A673 (cell line): ENCODE results near the gene GLMN. TPM values are rescaled to one million over a fixed set of nuclear protein-coding genes. Genes with fewer than 3 reads are reported as not detected.

ENCODE experiments used
- BruUV-seq: library from RNA; stranded (reverse); fragments of 400-500 nt; replicated peaks from 2 replicates; lab custom pipeline; 2021; lab: Mats Ljungman, UMichigan
- CTCF ChIA-PET: fragments of 300-600 bp; sonication (Branson Sonifier 250); formaldehyde crosslinking; loops from one replicate; lab custom pipeline; 2022; ENCODE audit warnings: antibody characterized with exemption; lab: Charles Lee
- POLR2A ChIA-PET: fragments of 300-600 bp; sonication (Branson Sonifier 250); formaldehyde crosslinking; loops from one replicate; lab custom pipeline; 2022; ENCODE audit warnings: antibody characterized with exemption; ENCODE audit not compliant: low non-redundant PET; lab: Charles Lee
- DNase-seq: peaks from one replicate; pipeline ENCODE4 v3.0.0-alpha.2; 2015; ENCODE audit warnings: low spot score
- H3K27ac ChIP-seq: fragments of 200-600 bp; sonication (generic); 2 replicates; pipeline ENCODE4 v1.5.1; 2016; ENCODE audit warnings: mixed run types, low read depth, mild to moderate bottlenecking, mixed read lengths, antibody characterized with exemption, low read length; ENCODE audit not compliant: poor library complexity, severe bottlenecking
- H3K27me3 ChIP-seq: fragments of 200-600 bp; sonication (generic); replicated peaks from 2 replicates; pipeline ENCODE4 v1.6.1; 2017; ENCODE audit warnings: mixed run types, low read depth, mild to moderate bottlenecking, mixed read lengths, antibody characterized with exemption, low read length; ENCODE audit not compliant: insufficient read depth, poor library complexity
- H3K36me3 ChIP-seq: fragments of 200-600 bp; sonication (generic); 2 replicates; pipeline ENCODE4 v1.6.1; 2016; ENCODE audit warnings: mixed run types, mild to moderate bottlenecking, mixed read lengths, antibody characterized with exemption, low read length; ENCODE audit not compliant: insufficient read depth, poor library complexity, severe bottlenecking
- H3K4me1 ChIP-seq: fragments of 200-600 bp; sonication (generic); 2 replicates; pipeline ENCODE4 v1.6.1; 2017; ENCODE audit warnings: mixed run types, mild to moderate bottlenecking, mixed read lengths, antibody characterized with exemption, low read length; ENCODE audit not compliant: insufficient read depth, poor library complexity, severe bottlenecking
- H3K4me3 ChIP-seq: fragments of 200-600 bp; sonication (generic); 2 replicates; pipeline ENCODE4 v1.5.1; 2016; ENCODE audit warnings: low read depth, mixed run types, mild to moderate bottlenecking, mixed read lengths, low read length; ENCODE audit not compliant: poor library complexity, severe bottlenecking
- H3K9me3 ChIP-seq: fragments of 200-600 bp; sonication (generic); 2 replicates; pipeline ENCODE4 v1.6.1; 2016; ENCODE audit warnings: mixed run types, low read depth, mild to moderate bottlenecking, mixed read lengths, antibody characterized with exemption, low read length; ENCODE audit not compliant: poor library complexity, severe bottlenecking
- CTCF ChIP-seq: fragments of 300-800, 200-600 bp; sonication (generic); conservative IDR thresholded peaks from 2 replicates; pipeline ENCODE4 v1.5.1; 2017; ENCODE audit warnings: low read depth, mild to moderate bottlenecking, antibody characterized with exemption, low read length, moderate library complexity, mixed read lengths
- EZH2 ChIP-seq: fragments of 200-600 bp; sonication (generic); IDR thresholded peaks from 2 replicates; pipeline ENCODE4 v1.6.1; 2017; ENCODE audit warnings: borderline replicate concordance, low read depth, mild to moderate bottlenecking, mixed read lengths, antibody characterized with exemption, low read length; ENCODE audit not compliant: poor library complexity, severe bottlenecking
- intact Hi-C: fragments of 100-400 bp; cut with micrococcal nuclease; formaldehyde crosslinking; loops from one replicate; pipeline ENCODE4 v1.10.0; 2022; ENCODE audit not compliant: unreplicated experiment
- total RNA-seq: library from RNA; stranded (reverse); gene quantifications from 2 replicates; pipeline ENCODE4 v1.2.3, GENCODE V29; 2021

GLMN gene
- total RNA-seq, 1 experiment from 2014 or later = 25.6 TPM

- BruUV-seq = no TSS peak
- H3K36me3 ChIP-seq = no peaks in the 10 kb centered on the region
Observed at GRCh38 chr1:92315766-92316599, 17.2 kb upstream of the GLMN start.

GRCh38 chr1:92314024-92314423 is 15.2 kb upstream of the GLMN start:
- no peak for DNase-seq
- intact Hi-C loops = loop anchor here (5.0 to 10.0 kb wide), 3 partner anchors 171 to 308 kb away; partner anchors contain the start of gene GFI1
- no TSS peak for BruUV-seq
- TF ChIP-seq CTCF (no peak), EZH2 (no peak)
- ChIA-PET CTCF (no interaction called here), POLR2A (no interaction called here)
- Histone ChIP-seq H3K4me3 (no peak overlapping the region), H3K9me3 (no peaks in the 10 kb centered on the region), H3K36me3 (no peaks in the 10 kb centered on the region), H3K4me1 (no peaks in the 10 kb centered on the region), H3K27ac (no peak overlapping the region), H3K27me3 (no peaks in the 10 kb centered on the region)

More at GRCh38 chr1:92315766-92316599, 17.2 kb upstream of the GLMN start:
- TF ChIP-seq EZH2 (no peak), CTCF (no peak)
- Histone ChIP-seq H3K4me3 (no peak overlapping the region), H3K27ac (no peak overlapping the region), H3K9me3 (no peaks in the 10 kb centered on the region), H3K27me3 (no peaks in the 10 kb centered on the region), H3K4me1 (no peaks in the 10 kb centered on the region)
- intact Hi-C loops = loop anchor here (10.0 kb wide), 1 partner anchor 169 kb away; the partner anchor contains the start of gene GFI1
- DNase-seq = no peak
- CTCF ChIA-PET = no interaction called here
- POLR2A ChIA-PET = no interaction called here

GRCh38 chr1:92310185-92310597 is 11.4 kb upstream of the GLMN start:
- H3K27me3 ChIP-seq = no peaks in the 10 kb centered on the region
- intact Hi-C loops = loop anchor here (2.0 to 10.0 kb wide), 4 partner anchors 175 to 509 kb away; partner anchors contain the start of gene GFI1
- no peaks in the 10 kb centered on the region for H3K9me3 ChIP-seq
- H3K36me3 ChIP-seq = peaks cover 9% of the 10 kb centered on the region
- ChIA-PET POLR2A (no interaction called here), CTCF (interaction anchor here (0.6 to 1.2 kb wide), 5 partner anchors 9 to 509 kb away, joined by 3 to 15 read pairs (median 4); no protein-coding TSS in a partner anchor)
- no peak overlapping the region for H3K27ac ChIP-seq
- no TSS peak for BruUV-seq
- H3K4me3 ChIP-seq = no peak overlapping the region
- DNase-seq = peak; percentile 52
- no peaks in the 10 kb centered on the region for H3K4me1 ChIP-seq
- TF ChIP-seq CTCF (peak; percentile 64), EZH2 (no peak)
